Central memory CD4-positive, alpha-beta T cell (primary cell): ENCODE data around the gene PMEPA1.

ENCODE experiments used
- DNase-seq: peaks from one replicate; pipeline ENCODE4 v3.0.0; 2022

Gene PMEPA1

GRCh38 chr20:57620999-57621398, 88.8 kb downstream of the PMEPA1 start:
- peak; percentile 16 for DNase-seq

GRCh38 chr20:57620274-57620990, 89.4 kb downstream of the PMEPA1 start, which contains the start of gene ZBP1:
Gene ZBP1, minus strand, starts transcription at chr20:57620426. Its CDS starts 131 bp downstream, at chr20:57620295.
- peak; percentile 66 for DNase-seq

- DNase-seq = peak; percentile 82
Observed at GRCh38 chr20:57619051-57619831, 90.6 kb downstream of the PMEPA1 start.

- DNase-seq = no peak
Observed at GRCh38 chr20:57618764-57619050, 91.1 kb downstream of the PMEPA1 start.

- no peak for DNase-seq
Observed at GRCh38 chr20:57618091-57618763, 91.6 kb downstream of the PMEPA1 start.

GRCh38 chr20:57617079-57617795, 92.6 kb downstream of the PMEPA1 start:
- no peak for DNase-seq

- no peak for DNase-seq
Observed at GRCh38 chr20:57616143-57616951, 93.5 kb downstream of the PMEPA1 start.

- no peak for DNase-seq
Observed at GRCh38 chr20:57615445-57615811, 94.4 kb downstream of the PMEPA1 start.

- no peak for DNase-seq
Observed at GRCh38 chr20:57614490-57615444, 95.0 kb downstream of the PMEPA1 start.

- DNase-seq = no peak
Observed at GRCh38 chr20:57613481-57613921, 96.3 kb downstream of the PMEPA1 start.

- no peak for DNase-seq
Observed at GRCh38 chr20:57612916-57613315, 96.9 kb downstream of the PMEPA1 start.

- no peak for DNase-seq
Observed at GRCh38 chr20:57612436-57612835, 97.4 kb downstream of the PMEPA1 start.

- no peak for DNase-seq
Observed at GRCh38 chr20:57611586-57612311, 98.1 kb downstream of the PMEPA1 start.

GRCh38 chr20:57610261-57610952, 99.4 kb downstream of the PMEPA1 start:
- no peak for DNase-seq

GRCh38 chr20:57609842-57610167, 100.0 kb downstream of the PMEPA1 start:
- no peak for DNase-seq

GRCh38 chr20:57609086-57609841, 100.6 kb downstream of the PMEPA1 start:
- no peak for DNase-seq

GRCh38 chr20:57608516-57608915, 101.3 kb downstream of the PMEPA1 start:
- no peak for DNase-seq

GRCh38 chr20:57605878-57606277, 103.9 kb downstream of the PMEPA1 start:
- no peak for DNase-seq

- DNase-seq = no peak
Observed at GRCh38 chr20:57605045-57605444, 104.8 kb downstream of the PMEPA1 start.
